GM23248 (cell line): ENCODE measurements around the gene UBAC2. TPM values are rescaled to one million over a fixed set of nuclear protein-coding genes. Genes with fewer than 3 reads are reported as not detected.

ENCODE experiments used
- DNase-seq: peaks from one replicate; pipeline ENCODE4 v3.0.0-alpha.2; 2015
- H2AFZ ChIP-seq: fragments of 200-600 bp; sonication (generic); 2 replicates; pipeline ENCODE4 v1.6.1; 2016; ENCODE audit warnings: antibody characterized with exemption
- H3F3A ChIP-seq: fragments of 200-600 bp; sonication (generic); 2 replicates; pipeline ENCODE4 v1.6.1; 2016; ENCODE audit warnings: mild to moderate bottlenecking, antibody characterized with exemption, mixed run types; ENCODE audit not compliant: insufficient read depth
- H3K27ac ChIP-seq: fragments of 200-600 bp; sonication (generic); 2 replicates; pipeline ENCODE4 v1.5.1; 2016; ENCODE audit warnings: mild to moderate bottlenecking
- H3K27me3 ChIP-seq: fragments of 200-600 bp; sonication (generic); replicated peaks from 2 replicates; pipeline ENCODE4 v1.6.1; 2016; ENCODE audit warnings: mild to moderate bottlenecking; ENCODE audit not compliant: insufficient read depth
- H3K36me3 ChIP-seq: fragments of 200-600 bp; sonication (generic); 2 replicates; pipeline ENCODE4 v1.6.1; 2016; ENCODE audit warnings: low read depth, mild to moderate bottlenecking
- H3K4me1 ChIP-seq: fragments of 200-600 bp; sonication (generic); 2 replicates; pipeline ENCODE4 v1.6.1; 2016; ENCODE audit warnings: mild to moderate bottlenecking; ENCODE audit not compliant: insufficient read depth
- H3K4me2 ChIP-seq: fragments of 200-600 bp; sonication (generic); one replicate; pipeline ENCODE4 v1.6.1; 2016; ENCODE audit warnings: mild to moderate bottlenecking; ENCODE audit not compliant: unreplicated experiment
- H3K4me3 ChIP-seq: fragments of 200-600 bp; sonication (generic); 2 replicates; pipeline ENCODE4 v1.5.1; 2016; ENCODE audit warnings: mild to moderate bottlenecking
- H3K79me2 ChIP-seq: fragments of 200-600 bp; sonication (generic); 2 replicates; pipeline ENCODE4 v1.6.1; 2016; ENCODE audit warnings: mild to moderate bottlenecking; ENCODE audit not compliant: insufficient read depth
- H3K9ac ChIP-seq: fragments of 200-600 bp; sonication (generic); 2 replicates; pipeline ENCODE4 v1.6.1; 2016; ENCODE audit warnings: mild to moderate bottlenecking
- H3K9me2 ChIP-seq: fragments of 200-600 bp; sonication (generic); 2 replicates; pipeline ENCODE4 v1.6.1; 2016; ENCODE audit warnings: mixed run types, mild to moderate bottlenecking, moderate library complexity; ENCODE audit not compliant: insufficient read depth
- H3K9me3 ChIP-seq: fragments of 200-600 bp; sonication (generic); one replicate; pipeline ENCODE4 v1.6.1; 2017; ENCODE audit warnings: low read depth
- H4K20me1 ChIP-seq: fragments of 200-600 bp; sonication (generic); 2 replicates; pipeline ENCODE4 v1.6.0; 2016; ENCODE audit not compliant: insufficient read depth
- EZH2 ChIP-seq: fragments of 200-600 bp; sonication (generic); IDR thresholded peaks from 2 replicates; pipeline ENCODE4 v1.6.1; 2018; ENCODE audit warnings: antibody characterized with exemption, mild to moderate bottlenecking; ENCODE audit not compliant: insufficient read depth, poor library complexity, severe bottlenecking
- EZH2phosphoT487 ChIP-seq: fragments of 200-600 bp; sonication (generic); IDR thresholded peaks from 2 replicates; pipeline ENCODE4 v1.6.1; 2018; ENCODE audit warnings: antibody characterized with exemption, moderate library complexity, mild to moderate bottlenecking, low read depth; ENCODE audit not compliant: insufficient read depth
- WGBS, 2 experiments: methylation state at CpG; one replicate each; pipeline ENCODE4 v1.1.6; 2015 to 2017; ENCODE audit warnings: low lambda C conversion rate in 2 of 2, low coverage in 1 of 2; ENCODE audit errors: missing lambda C conversion rate in 2 of 2; 5-methylcytosine and 5-hydroxymethylcytosine counted together
- in situ Hi-C: fragments of 300-500 bp; cut with MboI; formaldehyde crosslinking; loops from 2 replicates; pipeline ENCODE4 v1.15.0; 2020
- polyA plus RNA-seq: library from polyadenylated mRNA; unstranded; fragments of >200 nt; fragmentation: Nextera tagmentation; extraction: Ambion mirVana; gene quantifications from 2 replicates; pipeline ENCODE4 v1.2.1, GENCODE V29; 2016
- total RNA-seq: library from RNA; depleted of rRNA; stranded (reverse); fragments of >200 nt; shearing (Covaris generic); gene quantifications from 2 replicates; pipeline ENCODE4 v1.2.3, GENCODE V29; 2014

The UBAC2 gene
- total and polyA plus RNA-seq, 2 experiments from 2014 or later, result 66.1 to 95.9 TPM

DNA sequence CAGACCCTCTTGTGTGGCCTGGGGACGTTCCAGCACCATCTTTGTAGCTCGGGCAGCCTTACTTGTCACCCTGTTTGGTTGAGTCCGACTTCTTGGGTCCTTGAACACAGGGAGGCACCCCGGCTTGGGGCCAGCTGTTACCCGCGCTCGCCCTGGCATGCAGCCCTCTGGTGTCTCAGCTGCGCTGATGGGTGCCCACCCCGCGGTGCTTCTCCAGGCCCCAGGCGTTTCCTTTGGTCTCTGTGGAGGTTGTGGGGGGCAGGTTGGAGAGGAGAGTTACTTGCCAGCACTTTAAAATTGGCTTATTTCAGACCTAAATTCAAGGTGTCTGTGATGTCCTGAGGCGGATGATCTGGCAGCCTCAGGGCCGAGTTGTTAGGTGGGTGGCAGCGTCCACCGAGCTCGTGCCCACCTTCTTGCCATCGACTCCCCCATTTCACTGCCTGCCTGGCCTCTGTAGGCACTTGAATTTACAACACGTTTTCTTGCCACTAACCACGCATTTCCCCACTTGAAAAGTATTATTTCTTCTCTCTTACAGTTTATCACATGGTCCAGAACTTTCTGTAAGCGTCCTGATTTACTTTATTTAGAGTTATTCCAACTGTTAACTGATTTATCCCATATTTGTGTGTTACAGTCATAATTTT lies 16.9 kb downstream of the UBAC2 start:
- Histone ChIP-seq H3F3A (no peaks in the 10 kb centered on the region), H4K20me1 (0 out of 2 replicates have a peak, but pooled peaks cover 4% of the 10 kb centered on the region), H3K9me3 (no peaks in the 10 kb centered on the region), H3K36me3 (no peaks in the 10 kb centered on the region), H3K79me2 (peaks cover 99% of the 10 kb centered on the region), H3K9ac (no peak overlapping the region), H3K4me2 (no peak overlapping the region), H3K27me3 (no peaks in the 10 kb centered on the region), H3K4me1 (no peaks in the 10 kb centered on the region), H3K4me3 (no peak overlapping the region), H2AFZ (no peak overlapping the region), H3K9me2 (no peaks in the 10 kb centered on the region), H3K27ac (no peak overlapping the region)
- 82 to 83% methylated on average over 20 of the region's 20 CpGs for WGBS, 2 experiments
- no peak for DNase-seq
- in situ Hi-C loops, result no loop called here
- TF ChIP-seq EZH2phosphoT487 (no peak), EZH2 (no peak)

DNA sequence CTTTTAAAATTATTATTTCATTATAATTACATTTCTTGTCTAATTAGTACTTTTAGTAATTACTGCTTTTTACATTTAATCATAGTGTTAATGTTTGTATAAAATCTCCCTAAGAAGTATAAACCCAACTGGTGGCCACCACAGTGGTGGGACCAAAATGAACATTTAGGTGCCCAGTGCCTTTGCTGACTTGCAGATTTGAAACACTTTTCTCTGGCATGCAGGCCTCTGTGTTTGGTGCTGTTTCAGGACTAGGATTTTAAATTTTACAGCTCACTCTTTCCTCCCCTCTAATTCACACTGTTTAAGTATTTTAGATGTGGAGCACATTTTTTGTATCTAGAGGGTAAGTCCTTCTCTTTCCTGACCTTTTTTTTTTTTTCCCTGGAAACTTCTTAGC lies 17.5 kb downstream of the UBAC2 start:
- H3K9me3 ChIP-seq, result no peaks in the 10 kb centered on the region
- no peak overlapping the region for H3K27ac ChIP-seq
- no peaks in the 10 kb centered on the region for H3K9me2 ChIP-seq
- H3K79me2 ChIP-seq, result peaks cover 99% of the 10 kb centered on the region
- H3K4me1 ChIP-seq, result no peaks in the 10 kb centered on the region
- no peak overlapping the region for H3K4me2 ChIP-seq
- in situ Hi-C loops, result no loop called here
- TF ChIP-seq EZH2phosphoT487 (no peak), EZH2 (no peak)
- H3K4me3 ChIP-seq, result no peak overlapping the region
- H4K20me1 ChIP-seq, result 0 out of 2 replicates have a peak, but pooled peaks cover 9% of the 10 kb centered on the region
- H3K27me3 ChIP-seq, result no peaks in the 10 kb centered on the region
- DNase-seq, result no peak
- H3F3A ChIP-seq, result no peaks in the 10 kb centered on the region
- no peak overlapping the region for H3K9ac ChIP-seq
- no peak overlapping the region for H2AFZ ChIP-seq
- H3K36me3 ChIP-seq, result 0 out of 2 replicates have a peak, but pooled peaks cover 5% of the 10 kb centered on the region

DNA sequence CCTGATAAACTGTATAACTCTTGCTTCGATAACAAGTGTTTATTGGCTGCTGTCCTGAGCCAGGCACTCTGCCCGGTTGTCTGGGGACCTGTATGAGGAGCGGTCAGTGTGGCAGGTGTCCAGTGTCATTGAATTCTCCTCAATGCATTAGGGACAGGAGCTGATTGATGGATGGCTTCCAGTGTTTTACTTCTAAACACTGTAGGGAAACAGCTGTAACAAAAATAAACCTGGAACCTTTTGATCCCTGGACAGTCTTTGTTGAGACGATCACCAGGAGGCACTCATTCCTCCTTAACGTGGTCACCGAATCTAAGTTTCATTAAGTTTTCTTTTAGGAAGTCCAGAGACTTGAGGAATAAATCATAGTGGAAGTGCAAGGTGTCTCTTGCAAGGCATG lies 17.9 kb downstream of the UBAC2 start:
- no peak for DNase-seq

DNA sequence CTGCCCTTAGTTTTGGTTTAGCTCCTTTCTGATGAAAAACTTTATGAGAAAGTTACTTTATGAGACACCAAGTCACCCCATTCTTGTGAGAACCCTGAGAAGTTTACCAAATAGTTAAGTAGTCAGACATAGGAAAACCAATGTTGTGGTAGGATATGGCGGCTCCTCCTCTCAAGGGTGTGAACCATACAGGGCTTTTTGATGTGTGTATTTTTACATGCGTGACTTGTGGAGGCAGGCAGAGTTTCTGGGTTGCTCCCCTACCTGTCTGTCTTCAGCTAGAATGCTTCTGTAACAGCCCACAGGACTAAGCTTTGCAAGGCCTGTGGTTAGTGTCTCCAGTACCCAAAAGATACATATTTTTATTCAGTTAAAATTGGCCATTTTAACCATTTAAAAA lies 18.3 kb downstream of the UBAC2 start:
- H3K27me3 ChIP-seq, result no peaks in the 10 kb centered on the region
- H3K4me3 ChIP-seq, result no peak overlapping the region
- TF ChIP-seq EZH2phosphoT487 (no peak), EZH2 (no peak)
- peaks cover 99% of the 10 kb centered on the region for H3K79me2 ChIP-seq
- 96 to 98% methylated on average over 2 of the region's 2 CpGs for WGBS, 2 experiments
- H3K4me1 ChIP-seq, result no peaks in the 10 kb centered on the region
- DNase-seq, result no peak
- H3K9me2 ChIP-seq, result no peaks in the 10 kb centered on the region
- in situ Hi-C loops, result no loop called here
- no peak overlapping the region for H3K27ac ChIP-seq
- H3F3A ChIP-seq, result no peaks in the 10 kb centered on the region
- H3K9ac ChIP-seq, result no peak overlapping the region
- H4K20me1 ChIP-seq, result 0 out of 2 replicates have a peak, but pooled peaks cover 10% of the 10 kb centered on the region
- H3K9me3 ChIP-seq, result no peaks in the 10 kb centered on the region
- H2AFZ ChIP-seq, result no peak overlapping the region
- no peak overlapping the region for H3K4me2 ChIP-seq
- 0 out of 2 replicates have a peak, but pooled peaks cover 6% of the 10 kb centered on the region for H3K36me3 ChIP-seq

More for the DNA sequence above, 17.9 kb downstream of the UBAC2 start:
- TF ChIP-seq EZH2phosphoT487 (no peak), EZH2 (no peak)
- H3K4me2 ChIP-seq, result no peak overlapping the region
- no peak overlapping the region for H3K27ac ChIP-seq
- no peaks in the 10 kb centered on the region for H3F3A ChIP-seq
- in situ Hi-C loops, result no loop called here
- no peaks in the 10 kb centered on the region for H3K9me3 ChIP-seq
- no peak overlapping the region for H2AFZ ChIP-seq
- H3K9ac ChIP-seq, result no peak overlapping the region
- 58 to 64% methylated on average over 6 of the region's 6 CpGs for WGBS, 2 experiments
- H3K36me3 ChIP-seq, result 0 out of 2 replicates have a peak, but pooled peaks cover 6% of the 10 kb centered on the region
- H3K27me3 ChIP-seq, result no peaks in the 10 kb centered on the region
- no peaks in the 10 kb centered on the region for H3K9me2 ChIP-seq
- no peaks in the 10 kb centered on the region for H3K4me1 ChIP-seq
- 0 out of 2 replicates have a peak, but pooled peaks cover 10% of the 10 kb centered on the region for H4K20me1 ChIP-seq
- no peak overlapping the region for H3K4me3 ChIP-seq
- H3K79me2 ChIP-seq, result peaks cover 99% of the 10 kb centered on the region
